GM12891 (cell line): ENCODE measurements around the gene EDNRA.

Experiments used
- PAX5 ChIP-seq: IDR thresholded peaks from 2 replicates; pipeline ENCODE4 v1.6.1; 2011; ENCODE audit warnings: low read length, moderate library complexity, mild to moderate bottlenecking; ENCODE audit not compliant: insufficient read depth, severe bottlenecking
- POLR2A ChIP-seq: IDR thresholded peaks from 2 replicates; pipeline ENCODE4 v1.6.1; 2011; ENCODE audit warnings: low read depth, low read length, control low read depth
- POLR2AphosphoS5 ChIP-seq: IDR thresholded peaks from 2 replicates; pipeline ENCODE4 v1.6.1; 2011; ENCODE audit warnings: low read depth, low read length, control low read depth
- POU2F2 ChIP-seq: IDR thresholded peaks from 2 replicates; pipeline ENCODE4 v1.6.1; 2011; ENCODE audit warnings: low read depth, mild to moderate bottlenecking, control low read depth, low read length, moderate library complexity
- SPI1 ChIP-seq: IDR thresholded peaks from 2 replicates; pipeline ENCODE4 v1.6.1; 2011; ENCODE audit warnings: low read depth, low read length, control low read depth
- TAF1 ChIP-seq: IDR thresholded peaks from 2 replicates; pipeline ENCODE4 v1.6.1; 2011; ENCODE audit warnings: low read depth, low read length, control low read depth

DNA sequence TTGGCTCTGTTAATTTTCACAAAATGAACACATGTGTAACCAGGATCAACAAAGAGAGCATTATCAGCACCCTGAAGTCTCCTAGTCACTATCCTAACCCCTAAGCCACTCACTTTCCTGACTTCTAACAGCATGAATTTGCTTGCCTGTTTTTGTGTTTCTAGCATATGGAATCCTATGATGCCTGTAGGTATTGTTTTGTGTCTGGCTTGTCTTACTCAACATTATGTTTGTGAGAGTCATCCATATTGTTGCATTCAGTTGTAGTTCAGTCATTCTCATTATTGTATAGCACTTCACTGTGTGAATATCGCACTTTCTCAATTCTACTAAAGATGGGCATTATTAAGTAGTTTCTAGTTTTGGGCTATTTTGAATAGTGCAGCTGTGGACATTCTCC, 15.6 kb downstream of the EDNRA start:
- TF ChIP-seq POLR2AphosphoS5 = no peak
- no peak for TF ChIP-seq POLR2A
- no peak for TF ChIP-seq TAF1
- TF ChIP-seq POU2F2 = no peak
- no peak for TF ChIP-seq SPI1
- TF ChIP-seq PAX5 = no peak
